GM23338 (cell line): ENCODE measurements around the gene AARS2. TPM values are rescaled to one million over a fixed set of nuclear protein-coding genes. Genes with fewer than 3 reads are reported as not detected.

Source experiments
- ATAC-seq: fragments of 200-7000 bp; cut with Tn5 transposase; 3 replicates; pipeline ENCODE4 v1.9.1; 2020
- DNase-seq: peaks from one replicate; pipeline ENCODE4 v3.0.0-alpha.2; 2015; ENCODE audit warnings: low spot score
- H2AFZ ChIP-seq: fragments of 200-600 bp; sonication (generic); 2 replicates; pipeline ENCODE4 v1.8.0; 2016; ENCODE audit warnings: antibody characterized with exemption, mild to moderate bottlenecking, moderate library complexity
- H3F3A ChIP-seq: fragments of 200-600 bp; sonication (generic); replicated peaks from 2 replicates; pipeline ENCODE4 v1.8.0; 2017; ENCODE audit warnings: antibody characterized with exemption, mixed run types, low read depth
- H3K27ac ChIP-seq: fragments of 200-600 bp; sonication (generic); 2 replicates; pipeline ENCODE4 v1.6.1; 2016; ENCODE audit warnings: low read depth
- H3K27me3 ChIP-seq: fragments of 200-600 bp; sonication (generic); 2 replicates; pipeline ENCODE4 v1.8.0; 2016; ENCODE audit warnings: mild to moderate bottlenecking, mixed run types, moderate library complexity; ENCODE audit not compliant: insufficient read depth
- H3K36me3 ChIP-seq: fragments of 200-600 bp; sonication (generic); 2 replicates; pipeline ENCODE4 v1.8.0; 2016; ENCODE audit warnings: mild to moderate bottlenecking; ENCODE audit not compliant: insufficient read depth
- H3K4me1 ChIP-seq: fragments of 200-600 bp; sonication (generic); 2 replicates; pipeline ENCODE4 v1.8.0; 2016; ENCODE audit warnings: mild to moderate bottlenecking, moderate library complexity; ENCODE audit not compliant: insufficient read depth
- H3K4me2 ChIP-seq: fragments of 200-600 bp; sonication (generic); 2 replicates; pipeline ENCODE4 v1.7.1; 2017; ENCODE audit warnings: mixed run types
- H3K4me3 ChIP-seq: fragments of 200-600 bp; sonication (generic); 2 replicates; pipeline ENCODE4 v1.6.1; 2016; ENCODE audit warnings: mixed run types
- H3K79me2 ChIP-seq: fragments of 200-600 bp; sonication (generic); replicated peaks from 2 replicates; pipeline ENCODE4 v1.8.0; 2017; ENCODE audit warnings: mild to moderate bottlenecking; ENCODE audit not compliant: insufficient read depth
- H3K9me2 ChIP-seq: fragments of 200-600 bp; sonication (generic); 2 replicates; pipeline ENCODE4 v1.8.0; 2017; ENCODE audit not compliant: insufficient read depth
- H4K20me1 ChIP-seq: fragments of 200-600 bp; sonication (generic); replicated peaks from 2 replicates; pipeline ENCODE4 v1.8.0; 2017; ENCODE audit warnings: mild to moderate bottlenecking; ENCODE audit not compliant: insufficient read depth
- H3K27ac Mint-ChIP-seq: 2 replicates; pipeline ENCODE4 v1.8.0; 2020; ENCODE audit warnings: inconsistent platforms, mild to moderate bottlenecking, moderate library complexity, mixed read lengths
- H3K27me3 Mint-ChIP-seq: 3 replicates; pipeline ENCODE4 v1.8.0; 2022; ENCODE audit warnings: low read depth, mild to moderate bottlenecking, moderate library complexity, mixed read lengths, inconsistent platforms; ENCODE audit not compliant: insufficient read depth, poor library complexity
- H3K36me3 Mint-ChIP-seq: 3 replicates; pipeline ENCODE4 v1.8.0; 2021; ENCODE audit warnings: low read depth, mild to moderate bottlenecking, inconsistent platforms, moderate library complexity, mixed read lengths
- H3K4me1 Mint-ChIP-seq: 3 replicates; pipeline ENCODE4 v1.8.0; 2020; ENCODE audit warnings: mild to moderate bottlenecking, inconsistent platforms, mixed read lengths
- H3K4me3 Mint-ChIP-seq: 3 replicates; pipeline ENCODE4 v1.8.0; 2021; ENCODE audit warnings: moderate library complexity, mild to moderate bottlenecking, inconsistent platforms, mixed read lengths
- H3K9me3 Mint-ChIP-seq: 3 replicates; pipeline ENCODE4 v1.8.0; 2020; ENCODE audit warnings: moderate library complexity, mild to moderate bottlenecking, inconsistent platforms, mixed read lengths
- CREB1 ChIP-seq: fragments of 250-450 bp; sonication (Bioruptor Pico); IDR thresholded peaks from 2 replicates; pipeline ENCODE4 v1.5.0; 2020; ENCODE audit warnings: low read depth, mild to moderate bottlenecking, moderate library complexity
- CTCF ChIP-seq, 2 experiments: fragments of 200-600 bp in 1 of 2; sonication (generic) in 1 of 2; conservative IDR thresholded peaks; 2 replicates each; pipeline versions ENCODE4 v1.5.1 to v1.6.1; 2016 to 2017; ENCODE audit warnings: antibody characterized with exemption in 2 of 2, low read depth in 2 of 2, mild to moderate bottlenecking in 2 of 2, moderate library complexity in 1 of 2
- EZH2 ChIP-seq: fragments of 200-600 bp; sonication (generic); IDR thresholded peaks from one replicate; pipeline ENCODE4 v1.8.0; 2017; ENCODE audit warnings: antibody characterized with exemption, mild to moderate bottlenecking, low read depth; ENCODE audit not compliant: unreplicated experiment
- NANOG ChIP-seq: IDR thresholded peaks from 2 replicates; pipeline ENCODE4 v1.6.1; 2016; ENCODE audit warnings: antibody characterized with exemption, borderline replicate concordance
- POLR2AphosphoS5 ChIP-seq: IDR thresholded peaks from 2 replicates; pipeline ENCODE4 v1.6.1; 2016; ENCODE audit warnings: antibody characterized with exemption, low read depth
- REST ChIP-seq: IDR thresholded peaks from one replicate; pipeline ENCODE4 v1.6.1; 2018; ENCODE audit warnings: antibody characterized with exemption; ENCODE audit not compliant: unreplicated experiment
- STAT1 ChIP-seq: IDR thresholded peaks from one replicate; pipeline ENCODE4 v1.6.1; 2016; ENCODE audit warnings: antibody characterized with exemption; ENCODE audit not compliant: unreplicated experiment
- ZNF114 ChIP-seq: fragments of 250-450 bp; sonication (Bioruptor Pico); IDR thresholded peaks from 2 replicates; pipeline ENCODE4 v1.5.0; 2020; ENCODE audit warnings: mild to moderate bottlenecking, moderate library complexity
- ZNF462 ChIP-seq: fragments of 250-450 bp; sonication (Bioruptor Pico); IDR thresholded peaks from 2 replicates; pipeline ENCODE4 v1.5.0; 2020; ENCODE audit warnings: mild to moderate bottlenecking, moderate library complexity
- polyA plus RNA-seq: library from polyadenylated mRNA; unstranded; fragments of >200 nt; fragmentation: Nextera tagmentation; extraction: Ambion mirVana; gene quantifications from 2 replicates; pipeline ENCODE4 v1.2.1, GENCODE V29; 2016
- total RNA-seq: library from RNA; depleted of rRNA; stranded (reverse); fragments of >200 nt; shearing (Covaris generic); gene quantifications from 2 replicates; pipeline ENCODE4 v1.2.3, GENCODE V29; 2014

Gene AARS2
- total and polyA plus RNA-seq, 2 experiments from 2014 or later: 6.5 to 23.2 TPM

GRCh38 chr6:44359973-44360372 lies 46.8 kb upstream of the AARS2 start (continued):
- TF ChIP-seq REST (no peak), CREB1 (CRISPR knock-in tag) (no peak), NANOG (no peak), ZNF462 (CRISPR knock-in tag) (no peak), POLR2AphosphoS5 (no peak), STAT1 (no peak)

GRCh38 chr6:44356487-44356886 lies 43.3 kb upstream of the AARS2 start:
- no peaks in the 10 kb centered on the region for H3K9me2 ChIP-seq
- H3K79me2 ChIP-seq: no peaks in the 10 kb centered on the region
- no peaks in the 10 kb centered on the region for H3F3A ChIP-seq
- no peak overlapping the region for H3K4me3 ChIP-seq
- Mint-ChIP-seq H3K36me3 (no peaks in the 10 kb centered on the region), H3K27ac (no peak overlapping the region), H3K4me1 (no peaks in the 10 kb centered on the region), H3K27me3 (peaks cover 4% of the 10 kb centered on the region), H3K9me3 (no peaks in the 10 kb centered on the region; the same call in 2 of the 3 replicates), H3K4me3 (no peak overlapping the region)
- no peak overlapping the region for H2AFZ ChIP-seq
- ATAC-seq (no peak), DNase-seq (no peak)
- no peak overlapping the region for H3K27ac ChIP-seq
- H3K36me3 ChIP-seq: no peaks in the 10 kb centered on the region
- H4K20me1 ChIP-seq: no peaks in the 10 kb centered on the region
- H3K4me1 ChIP-seq: no peaks in the 10 kb centered on the region
- H3K4me2 ChIP-seq: no peak overlapping the region
- no peaks in the 10 kb centered on the region for H3K27me3 ChIP-seq
- TF ChIP-seq STAT1 (no peak), REST (no peak), POLR2AphosphoS5 (no peak), CREB1 (CRISPR knock-in tag) (no peak), ZNF114 (no peak), CTCF (conservative IDR thresholded peaks at IDR 0.05; ENCODE audit: low read depth in 2 of 2) (no peak), EZH2 (no peak)
